Erythroblast (primary cell): ENCODE results near the gene CTNND2.

ENCODE experiments used
- GATA1 ChIP-seq: IDR thresholded peaks from 2 replicates; pipeline ENCODE4 v1.6.1; 2011; ENCODE audit warnings: low read depth, mild to moderate bottlenecking, control low read depth, low read length, moderate library complexity
- POLR2A ChIP-seq: IDR thresholded peaks from 2 replicates; pipeline ENCODE4 v1.6.1; 2011; ENCODE audit warnings: mild to moderate bottlenecking, low read length

- TF ChIP-seq POLR2A (no peak), GATA1 (no peak)
Measured at GRCh38 chr5:11925701-11926100, 21.5 kb upstream of the CTNND2 start.
